ENCODE measurements around the gene NME3.

Gene NME3

DNA sequence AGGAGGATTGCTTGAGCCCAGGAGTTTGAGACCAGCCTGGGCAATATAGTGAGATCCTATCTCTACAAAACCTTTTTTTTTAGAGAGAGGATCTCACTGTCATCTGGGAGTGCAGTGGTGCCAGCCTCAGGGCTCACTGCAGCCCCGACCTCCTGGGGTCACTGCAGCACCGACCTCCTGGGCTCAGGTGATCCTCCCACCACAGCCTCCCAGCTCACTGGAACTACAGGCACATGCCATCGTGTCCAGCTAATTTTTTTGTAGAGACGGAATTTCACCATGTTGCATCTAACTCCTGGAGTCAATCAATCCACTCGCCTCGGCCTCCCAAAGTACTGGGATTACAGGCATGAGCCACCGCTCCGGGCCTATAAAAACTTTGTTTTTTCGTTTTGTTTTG lies 50.0 kb downstream of the NME3 start:
- no peak for DNase-seq

All from NCI-H2107 (cell line).